NCI-H446 (cell line): ENCODE measurements around the gene ARRDC5.
A peak's percentile ranks its signal among the peaks of the same experiment; 100 is the strongest.
"Not testable (repeated sequence)": the region's sequence is repeated elsewhere in the genome, so short reads cannot be mapped to it uniquely, and the experiment has no call there.

Source experiments
- DNase-seq, 2 experiments: peaks; one replicate each; lab custom pipeline; 2025; lab: John Stamatoyannopoulos, UW

The ARRDC5 gene

GRCh38 chr19:4868286-4868834 is 34.3 kb downstream of the ARRDC5 start:
- no peak for DNase-seq

- peak; percentile 53 to 91 for DNase-seq
Observed at GRCh38 chr19:4867534-4868285, 35.0 kb downstream of the ARRDC5 start, which contains the start of gene PLIN3. PLIN3 (minus strand) TSS chr19:4867667; CDS start chr19:4861394, 6,273 bp downstream.

- DNase-seq: no peak
Observed at GRCh38 chr19:4866595-4867424, 35.9 kb downstream of the ARRDC5 start.

- no peak for DNase-seq
Observed at GRCh38 chr19:4861147-4861546, 41.5 kb downstream of the ARRDC5 start.

- DNase-seq: no peak
Observed at GRCh38 chr19:4859697-4860096, 43.0 kb downstream of the ARRDC5 start.

GRCh38 chr19:4856468-4856867 is 46.2 kb downstream of the ARRDC5 start:
- not testable (repeated sequence) for DNase-seq

GRCh38 chr19:4853506-4853905 is 49.2 kb downstream of the ARRDC5 start:
- DNase-seq: not testable (repeated sequence)

- no peak for DNase-seq
Observed at GRCh38 chr19:4852484-4852883, 50.2 kb downstream of the ARRDC5 start.

GRCh38 chr19:4851551-4852290 is 51.0 kb downstream of the ARRDC5 start:
- peak; percentile 39 to 64 for DNase-seq

- DNase-seq: no peak
Observed at GRCh38 chr19:4849019-4849418, 53.7 kb downstream of the ARRDC5 start.

GRCh38 chr19:4847190-4847973 is 55.3 kb downstream of the ARRDC5 start:
- DNase-seq: no peak

- not testable (repeated sequence) for DNase-seq
Observed at GRCh38 chr19:4845975-4846374, 56.7 kb downstream of the ARRDC5 start.

GRCh38 chr19:4844348-4845179 is 58.1 kb downstream of the ARRDC5 start:
- no peak for DNase-seq

GRCh38 chr19:4843647-4843965 is 59.1 kb downstream of the ARRDC5 start:
- DNase-seq: no peak
